HepG2 (cell line): ENCODE data around the gene OR4M1. TPM values are rescaled to one million over a fixed set of nuclear protein-coding genes. Genes with fewer than 3 reads are reported as not detected.
"Not testable (repeated sequence)": the region's sequence is repeated elsewhere in the genome, so short reads cannot be mapped to it uniquely, and the experiment has no call there.

Experiments
- ATAC-seq: fragments of 200-7000 bp; cut with Tn5 transposase; 3 replicates; pipeline ENCODE4 v1.9.1; 2020; ENCODE audit warnings: mild to moderate bottlenecking, moderate library complexity
- BruUV-seq: library from RNA; stranded (reverse); fragments of 400-500 nt; replicated peaks from 2 replicates; lab custom pipeline; 2021; lab: Mats Ljungman, UMichigan
- CTCF ChIA-PET: fragments of 300-600 bp; formaldehyde crosslinking; extraction: SDS; loops from one replicate; lab custom pipeline; 2021; ENCODE audit warnings: low total read pairs, inconsistent platforms, low intra/inter-chr PET ratio; lab: Yijun Ruan, JAX
- POLR2A ChIA-PET: fragments of 350-600 bp; sonication (Branson Sonifier 250); formaldehyde crosslinking; loops from one replicate; lab custom pipeline; 2020; ENCODE audit warnings: antibody characterized with exemption, inconsistent platforms; lab: Yijun Ruan, JAX
- DNase-seq: peaks from one replicate; pipeline ENCODE4 v3.0.0-alpha.2; 2015; ENCODE audit warnings: low spot score
- FAIRE-seq: peaks from 3 replicates; lab custom pipeline; 2011; peaks lifted over from hg19 to GRCh38; lab: Jason Lieb, UNC
- H2AFZ ChIP-seq: one replicate; pipeline ENCODE4 v1.6.1; 2011; ENCODE audit warnings: low read length, inconsistent platforms
- H3K27ac ChIP-seq: fragments of 300-600 bp; 3 replicates; pipeline ENCODE4 v1.8.0; 2011; ENCODE audit warnings: mixed run types, mild to moderate bottlenecking, mixed read lengths, low read length, inconsistent platforms; ENCODE audit not compliant: insufficient read depth; ENCODE audit errors: extremely low read length
- H3K27me3 ChIP-seq, 2 experiments: fragments of 200-600 bp in 1 of 2; 2 replicates in 1 of 2; 3 replicates in 1 of 2; pipeline versions ENCODE4 v1.6.0 to v1.8.0; 2011; ENCODE audit warnings: low read length in 2 of 2, mild to moderate bottlenecking in 2 of 2, moderate library complexity in 2 of 2, inconsistent platforms in 1 of 2; ENCODE audit not compliant: insufficient read depth in 2 of 2, control insufficient read depth in 1 of 2
- H3K36me3 ChIP-seq, 2 experiments: fragments of 200-600 bp in 1 of 2; replicated peaks in 1 of 2; 2 replicates in 1 of 2; 3 replicates in 1 of 2; pipeline versions ENCODE4 v1.5.1 to v1.8.0; 2011; ENCODE audit warnings: low read length in 2 of 2, inconsistent platforms in 1 of 2; ENCODE audit not compliant: insufficient read depth in 2 of 2, control insufficient read depth in 1 of 2
- H3K4me1 ChIP-seq: 2 replicates; pipeline ENCODE4 v1.5.1; 2012; ENCODE audit warnings: low read length, inconsistent platforms; ENCODE audit not compliant: insufficient read depth
- H3K4me2 ChIP-seq: 2 replicates; pipeline ENCODE4 v1.6.0; 2011; ENCODE audit warnings: low read depth, low read length, inconsistent platforms
- H3K4me3 ChIP-seq, 3 experiments: fragments of 200-600 bp in 1 of 3; sonication (generic), shearing (Covaris generic) in 1 of 3; replicated peaks in 1 of 3; 2 replicates each; pipeline ENCODE4 v1.5.1; 2011 to 2016; ENCODE audit warnings: low read length in 3 of 3, inconsistent platforms in 2 of 3, low read depth in 2 of 3, mild to moderate bottlenecking in 2 of 3, control low read depth in 1 of 3, mixed read lengths in 1 of 3; ENCODE audit not compliant: insufficient read depth in 1 of 3
- H3K79me2 ChIP-seq: one replicate; pipeline ENCODE4 v1.6.1; 2011; ENCODE audit warnings: low read length, inconsistent platforms; ENCODE audit not compliant: insufficient read depth
- H3K9ac ChIP-seq: 2 replicates; pipeline ENCODE4 v1.6.0; 2011; ENCODE audit warnings: mild to moderate bottlenecking, low read depth, low read length, inconsistent platforms; ENCODE audit not compliant: insufficient read depth
- H3K9me3 ChIP-seq: 2 replicates; pipeline ENCODE4 v1.5.1; 2012; ENCODE audit warnings: mild to moderate bottlenecking, low read length
- H4K20me1 ChIP-seq: 2 replicates; pipeline ENCODE4 v1.6.0; 2011; ENCODE audit warnings: inconsistent platforms, mild to moderate bottlenecking, low read length, moderate library complexity; ENCODE audit not compliant: insufficient read depth
- CBX5 ChIP-seq: sonication (generic); formaldehyde crosslinking; IDR thresholded peaks from 2 replicates; pipeline ENCODE4 v1.4.0; 2020; ENCODE audit warnings: missing genetic modification reagents, borderline replicate concordance
- JUN ChIP-seq: sonication (generic); formaldehyde crosslinking; IDR thresholded peaks from 2 replicates; pipeline ENCODE4 v1.4.0; 2020; ENCODE audit warnings: mild to moderate bottlenecking, missing genetic modification reagents
- ZMYM2 ChIP-seq: sonication (generic); formaldehyde crosslinking; IDR thresholded peaks from 2 replicates; pipeline ENCODE4 v1.8.0; 2022; ENCODE audit warnings: mild to moderate bottlenecking, missing genetic modification reagents
- ZNF678 ChIP-seq: sonication (generic); formaldehyde crosslinking; IDR thresholded peaks from 2 replicates; pipeline ENCODE4 v1.4.0; 2020; ENCODE audit warnings: mild to moderate bottlenecking, missing genetic modification reagents
- ZNF761 ChIP-seq: sonication (generic); formaldehyde crosslinking; conservative IDR thresholded peaks from 2 replicates; pipeline ENCODE4 v1.4.0; 2020; ENCODE audit warnings: mild to moderate bottlenecking, missing genetic modification reagents
- whole genome bisulfite sequencing: methylation state at CpG from one replicate; pipeline ENCODE4 v1.1.6; 2017; ENCODE audit warnings: low lambda C conversion rate; 5-methylcytosine and 5-hydroxymethylcytosine counted together
- in situ Hi-C: cut with HindIII; loops from 2 replicates; pipeline ENCODE4 v1.10.0; 2017; ENCODE audit warnings: low pct_unique_long_range_greater_than_20kb; ENCODE audit not compliant: extremely low pct_ligation_motif_present
- intact Hi-C: fragments of 100-400 bp; cut with micrococcal nuclease; formaldehyde crosslinking; loops from one replicate; pipeline ENCODE4 v1.10.0; 2022; ENCODE audit not compliant: unreplicated experiment
- polyA plus RNA-seq, 8 experiments: library from polyadenylated mRNA; depleted of rRNA in 3 of 8; stranded (reverse) in 7 of 8; unstranded in 1 of 8; fragments of >200 nt; fragmentation: Illumina TruSeq in 4 of 8; extraction: Trizol in 4 of 8; gene quantifications; 2 replicates each; pipeline versions ENCODE4 v1.2.1 to v1.2.3, GENCODE V29; 2011 to 2016; ENCODE audit warnings: low read depth in 4 of 8, missing spikeins in 1 of 8, mixed read lengths in 1 of 8; ENCODE audit not compliant: insufficient read depth in 1 of 8
- total RNA-seq, 5 experiments: library from RNA; depleted of rRNA; stranded (reverse); fragments of >200 nt; fragmentation: Illumina TruSeq; extraction: Trizol; gene quantifications; 2 replicates each; pipeline ENCODE4 v1.2.3, GENCODE V29; 2016; ENCODE audit warnings: low read depth in 1 of 5
- TF ChIP-seq, protein P1 (sequence below): sonication (generic); formaldehyde crosslinking; IDR thresholded peaks from 2 replicates; pipeline ENCODE4 v1.5.0; 2020; ENCODE audit warnings: mild to moderate bottlenecking, missing genetic modification reagents, borderline replicate concordance
- TF ChIP-seq, protein P2 (sequence below): sonication (generic); formaldehyde crosslinking; IDR thresholded peaks from 2 replicates; pipeline ENCODE4 v1.4.0; 2020; ENCODE audit warnings: mild to moderate bottlenecking, missing genetic modification reagents

The OR4M1 gene
- total and polyA plus RNA-seq, 2 of the 13 experiments (the other 11 are each of a cell fraction or from before 2014, with no cell fraction given), result not detected

DNA sequence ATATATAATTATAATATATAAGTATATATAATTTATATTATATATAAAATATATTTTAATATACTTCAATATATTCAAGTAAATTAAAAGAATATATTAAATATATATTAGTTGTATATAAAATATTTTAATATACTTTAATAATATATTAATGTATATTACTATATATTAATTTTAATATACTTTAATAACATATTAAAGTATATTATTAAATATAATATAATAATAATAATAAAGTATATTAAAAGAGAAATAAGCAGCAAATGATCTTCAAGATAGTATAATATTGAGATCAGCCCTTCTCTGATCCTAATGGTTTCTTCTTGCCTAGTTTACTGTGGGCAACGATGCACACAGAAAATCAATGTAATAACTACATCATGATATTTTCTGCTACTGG is 2.3 kb downstream of the OR4M1 start:
- intact Hi-C loops (no loop called here), in situ Hi-C loops (no loop called here)
- no peak overlapping the region for H3K4me3 ChIP-seq
- TF ChIP-seq ZNF761 (CRISPR knock-in tag) (no peak), ZMYM2 (no peak), JUN (CRISPR knock-in tag) (no peak), ZNF678 (CRISPR knock-in tag) (no peak), CBX5 (CRISPR knock-in tag) (no peak)
- TF ChIP-seq, protein P1, sequence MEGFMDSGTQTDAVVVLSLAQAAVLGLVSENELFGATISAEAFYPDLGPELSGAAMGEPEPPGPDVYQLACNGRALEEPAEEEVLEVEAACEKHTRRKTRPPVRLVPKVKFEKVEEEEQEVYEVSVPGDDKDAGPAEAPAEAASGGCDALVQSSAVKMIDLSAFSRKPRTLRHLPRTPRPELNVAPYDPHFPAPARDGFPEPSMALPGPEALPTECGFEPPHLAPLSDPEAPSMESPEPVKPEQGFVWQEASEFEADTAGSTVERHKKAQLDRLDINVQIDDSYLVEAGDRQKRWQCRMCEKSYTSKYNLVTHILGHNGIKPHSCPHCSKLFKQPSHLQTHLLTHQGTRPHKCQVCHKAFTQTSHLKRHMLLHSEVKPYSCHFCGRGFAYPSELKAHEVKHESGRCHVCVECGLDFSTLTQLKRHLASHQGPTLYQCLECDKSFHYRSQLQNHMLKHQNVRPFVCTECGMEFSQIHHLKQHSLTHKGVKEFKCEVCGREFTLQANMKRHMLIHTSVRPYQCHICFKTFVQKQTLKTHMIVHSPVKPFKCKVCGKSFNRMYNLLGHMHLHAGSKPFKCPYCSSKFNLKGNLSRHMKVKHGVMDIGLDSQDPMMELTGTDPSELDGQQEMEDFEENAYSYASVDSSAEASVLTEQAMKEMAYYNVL (CRISPR knock-in tag), result no peak
- TF ChIP-seq, protein P2, sequence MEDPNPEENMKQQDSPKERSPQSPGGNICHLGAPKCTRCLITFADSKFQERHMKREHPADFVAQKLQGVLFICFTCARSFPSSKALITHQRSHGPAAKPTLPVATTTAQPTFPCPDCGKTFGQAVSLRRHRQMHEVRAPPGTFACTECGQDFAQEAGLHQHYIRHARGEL (CRISPR knock-in tag), result no peak
- ATAC-seq (no peak), FAIRE-seq (no peak), DNase-seq (no peak)
- H3K4me2 ChIP-seq, result no peak overlapping the region
- no peaks in the 10 kb centered on the region for H3K4me1 ChIP-seq
- WGBS, result 0% methylated on average over 1 of the region's 1 CpG
- H3K27me3 ChIP-seq, result no peaks in the 10 kb centered on the region
- H3K79me2 ChIP-seq, result no peaks in the 10 kb centered on the region
- no peak overlapping the region for H3K27ac ChIP-seq
- ChIA-PET CTCF (no interaction called here), POLR2A (no interaction called here)
- no peak overlapping the region for H3K9ac ChIP-seq
- no peaks in the 10 kb centered on the region for H3K36me3 ChIP-seq
- no TSS peak for BruUV-seq
- no peak overlapping the region for H2AFZ ChIP-seq
- no peaks in the 10 kb centered on the region for H3K9me3 ChIP-seq
- H4K20me1 ChIP-seq, result no peaks in the 10 kb centered on the region

DNA sequence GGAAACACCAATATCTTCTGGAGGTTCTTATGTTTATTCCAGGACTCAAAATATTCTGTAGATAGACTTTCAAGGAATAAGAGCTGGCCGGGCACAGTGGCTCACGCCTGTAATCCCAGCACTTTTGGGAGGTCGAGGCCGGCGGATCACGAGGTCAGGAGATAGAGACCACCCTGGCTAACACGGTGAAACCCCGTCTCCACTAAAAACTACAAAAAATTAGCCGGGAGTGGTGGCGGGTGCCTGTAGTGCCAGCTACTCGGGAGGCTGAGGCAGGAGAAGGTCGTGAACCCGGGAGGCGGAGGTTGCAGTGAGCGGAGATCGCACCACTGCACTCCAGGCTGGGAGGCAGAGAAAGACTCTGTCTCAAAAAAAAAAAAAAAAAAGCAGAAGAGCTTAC is 12.5 kb downstream of the OR4M1 start:
- FAIRE-seq, H3K27me3 ChIP-seq, in situ Hi-C loops, H3K36me3 ChIP-seq, intact Hi-C loops, H3K4me2 ChIP-seq, H2AFZ ChIP-seq, POLR2A ChIA-PET, H3K9ac ChIP-seq, H3K9me3 ChIP-seq, DNase-seq, H3K27ac ChIP-seq, H4K20me1 ChIP-seq, H3K4me1 ChIP-seq, CTCF ChIA-PET, ATAC-seq, BruUV-seq, H3K79me2 ChIP-seq, H3K4me3 ChIP-seq: not testable (repeated sequence)
- 49% methylated on average over 16 of the region's 16 CpGs for WGBS

DNA sequence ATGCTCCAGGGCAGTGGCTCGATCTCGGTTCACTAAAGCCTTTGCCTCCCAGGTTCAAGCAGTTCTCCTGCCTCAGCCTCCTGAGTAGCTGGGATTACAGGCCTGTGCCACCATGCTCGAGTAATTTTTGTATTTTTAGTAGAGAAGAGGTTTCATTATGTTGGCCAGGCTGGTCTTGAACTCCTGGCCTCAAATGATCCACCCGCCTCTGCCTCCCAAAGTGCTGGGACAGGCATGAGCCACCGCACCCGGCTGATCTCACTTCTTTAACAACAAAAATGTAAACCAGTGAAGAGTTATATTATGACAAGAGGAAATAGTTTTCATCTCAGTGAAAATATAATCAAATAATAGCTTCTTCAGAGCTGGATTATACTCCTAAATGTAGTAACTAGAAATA is 14.0 kb downstream of the OR4M1 start:
- H3K27me3 ChIP-seq, CTCF ChIA-PET, H3K4me2 ChIP-seq, H3K9ac ChIP-seq, in situ Hi-C loops, H3K4me1 ChIP-seq, FAIRE-seq, intact Hi-C loops, H3K9me3 ChIP-seq, ATAC-seq, H3K79me2 ChIP-seq, H3K4me3 ChIP-seq, DNase-seq, H4K20me1 ChIP-seq, POLR2A ChIA-PET, H3K36me3 ChIP-seq, H3K27ac ChIP-seq, H2AFZ ChIP-seq, BruUV-seq: not testable (repeated sequence)
- WGBS, result 10% methylated on average over 6 of the region's 6 CpGs
